Measurements from ENCODE around the gene CLCF1.
A peak's percentile ranks its signal among the peaks of the same experiment; 100 is the strongest.

Gene CLCF1

DNA sequence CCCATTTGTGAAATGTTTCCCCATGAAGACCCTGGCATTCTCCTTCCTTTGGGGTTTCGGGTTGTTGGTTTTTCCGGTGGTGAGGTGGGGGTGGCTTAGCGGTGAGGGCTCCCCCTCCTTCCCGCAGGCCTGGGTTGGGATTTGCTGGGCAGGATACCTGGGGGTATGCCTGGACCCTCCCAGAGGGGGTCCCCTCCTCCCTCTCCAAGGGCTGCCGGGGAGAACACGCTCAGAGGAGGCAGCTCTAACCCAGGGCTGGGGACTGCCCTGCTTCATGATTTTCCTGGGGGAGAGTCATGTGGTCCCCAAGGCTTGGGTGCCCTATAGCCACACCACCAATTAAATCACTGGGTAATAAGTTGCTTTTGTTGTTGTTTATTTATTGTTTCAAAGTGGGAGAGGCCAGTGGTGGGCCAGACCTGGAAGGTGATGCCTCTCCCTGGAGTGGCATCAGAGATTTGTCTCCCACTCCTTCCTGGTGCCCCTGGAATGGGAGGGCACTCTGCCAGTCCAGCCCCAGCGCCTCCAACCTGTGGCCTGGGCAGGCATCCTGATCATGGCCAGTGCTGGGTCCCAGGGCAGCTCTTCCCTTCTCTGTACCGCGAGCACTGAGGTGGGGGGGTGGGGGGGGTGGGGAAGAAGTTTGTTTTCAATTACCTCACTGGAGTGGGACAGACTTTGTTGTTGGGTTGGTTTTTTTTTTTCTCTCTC is 1.3 kb upstream of the CLCF1 start:
- DNase-seq: no peak

DNA sequence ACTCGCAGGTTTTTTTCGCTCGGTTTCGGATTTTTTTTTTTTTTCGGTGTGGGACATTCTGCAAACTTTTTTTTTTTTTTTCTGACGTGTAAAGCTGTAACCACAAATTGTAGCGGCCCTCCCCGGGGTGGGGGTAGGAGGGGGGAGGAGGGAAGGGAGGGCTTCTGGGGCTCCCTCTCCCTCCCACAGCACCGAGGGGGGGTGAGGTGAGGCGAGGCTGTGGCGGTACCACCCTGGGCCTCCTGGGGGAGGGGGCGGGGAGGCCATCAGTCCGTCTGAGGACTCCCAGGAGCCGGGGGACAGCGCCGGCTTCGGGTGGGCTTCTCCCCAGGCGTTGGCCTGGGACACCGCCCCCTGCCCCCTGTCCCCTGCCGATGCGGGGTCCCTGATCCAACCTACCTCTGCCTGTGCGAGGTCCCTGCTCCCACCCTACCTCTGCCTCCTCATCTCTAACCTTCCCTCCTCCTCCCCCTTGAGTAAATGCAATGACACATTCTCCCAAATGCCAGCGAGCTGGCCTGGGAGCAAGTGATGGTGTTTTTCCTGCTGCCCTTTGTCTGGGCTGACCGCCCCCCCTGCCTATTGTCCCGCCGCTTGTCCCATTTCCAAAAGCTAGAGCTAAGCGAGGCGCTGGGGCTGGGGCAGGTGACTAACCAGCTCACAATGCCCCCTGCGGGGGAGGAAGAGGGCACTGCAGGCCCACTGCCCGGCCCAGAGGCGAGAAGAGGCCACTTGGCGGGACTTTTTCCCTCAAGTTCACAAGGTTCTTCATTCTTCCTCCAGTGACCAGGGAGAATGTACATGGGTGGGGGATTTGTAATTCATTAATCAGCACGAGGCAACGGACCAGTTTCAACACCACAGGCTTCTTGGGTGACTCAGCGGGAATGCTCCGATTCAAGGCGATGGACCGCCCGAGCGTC is 511 bp upstream of the CLCF1 start:
- no peak for DNase-seq

DNA sequence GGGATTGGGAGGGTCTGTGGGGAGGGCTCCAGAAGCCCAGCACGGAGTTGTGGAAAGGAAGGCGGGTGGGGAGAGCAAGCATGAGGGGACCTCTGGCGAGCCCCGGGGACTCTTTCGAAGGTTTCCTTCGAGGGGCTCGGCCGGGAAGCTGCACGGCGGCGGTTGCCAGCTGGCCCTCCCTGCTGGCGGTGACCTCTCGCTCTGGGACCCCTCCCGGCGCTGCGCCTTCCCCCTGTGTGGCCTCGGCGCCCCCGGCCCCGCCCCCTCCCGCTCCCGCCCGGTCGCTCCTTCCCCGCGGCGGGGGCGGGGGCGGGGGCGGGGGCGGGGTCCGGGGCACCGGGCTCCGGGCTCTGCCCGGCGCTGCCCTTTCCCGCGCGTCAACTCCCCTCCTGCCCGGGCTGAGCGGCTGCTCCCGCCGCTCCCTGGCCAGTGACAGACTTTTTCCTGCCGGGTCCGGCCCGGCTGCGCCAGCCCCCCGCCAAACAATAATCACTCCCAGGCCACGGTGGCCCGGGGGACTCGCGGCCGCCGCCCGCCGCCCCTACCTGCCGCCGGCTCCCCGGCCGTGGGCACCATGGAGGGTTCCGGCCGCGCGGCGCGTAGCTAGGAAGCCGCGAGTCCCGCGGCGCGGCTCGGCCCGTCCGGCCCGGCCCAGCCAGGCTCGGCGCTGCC is 941 bp downstream of the CLCF1 start:
- DNase-seq: no peak

DNA sequence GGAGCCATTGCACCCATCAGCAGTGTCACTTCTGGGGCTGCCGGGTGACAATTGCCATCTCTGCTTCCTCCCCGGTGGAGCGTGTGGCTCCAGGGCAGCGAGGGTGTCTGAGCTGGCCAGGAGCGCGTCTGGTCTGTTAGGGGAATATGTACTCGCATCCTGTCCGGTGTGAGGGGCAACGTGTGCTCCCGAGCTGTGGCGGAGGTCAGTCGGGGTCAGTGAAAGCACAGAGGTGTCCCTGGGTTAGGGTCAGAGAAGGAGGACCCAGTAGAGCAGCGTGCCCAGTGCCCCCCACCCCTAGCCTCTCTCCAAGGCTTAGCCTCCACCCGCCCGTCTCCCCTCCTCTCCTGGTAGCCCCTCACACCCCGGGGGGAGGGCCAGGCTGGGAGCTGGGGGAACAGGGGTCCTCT is 1.5 kb downstream of the CLCF1 start:
- DNase-seq: no peak

DNA sequence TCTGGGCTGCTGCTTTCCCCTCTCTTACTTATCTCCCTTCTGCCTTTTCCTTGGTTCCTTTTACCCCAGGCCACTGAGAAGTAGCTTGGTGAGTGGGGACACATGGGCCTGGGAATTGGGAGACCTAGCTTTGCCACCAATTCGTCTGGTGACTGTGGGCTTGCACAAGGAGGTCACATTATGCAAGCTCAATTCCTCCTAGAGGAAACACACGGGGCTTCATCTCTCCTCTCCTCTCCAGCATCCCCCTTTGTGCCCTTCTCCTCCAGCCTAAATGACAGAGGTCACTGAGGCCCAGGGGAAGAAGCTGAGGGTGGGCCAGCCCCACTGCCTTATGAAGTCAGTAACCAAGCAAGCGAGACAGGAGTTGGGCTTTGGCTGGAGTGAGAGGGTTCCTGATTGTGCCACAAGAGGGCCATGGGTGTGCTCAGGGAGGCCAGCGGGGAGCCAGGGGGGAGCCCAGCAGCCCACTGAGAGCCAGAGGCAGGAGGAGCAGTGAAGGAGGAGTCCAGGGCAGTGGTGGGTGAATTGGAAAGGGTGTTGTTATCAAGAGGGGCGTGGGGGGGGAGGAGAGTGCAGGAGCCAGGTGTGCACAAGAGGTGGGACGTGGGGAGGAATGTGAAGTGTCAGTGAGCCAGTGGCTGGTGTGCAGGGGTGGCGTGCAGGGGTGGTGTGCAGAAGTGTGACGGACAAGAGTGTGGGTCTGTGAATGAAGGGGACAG is 2.0 kb downstream of the CLCF1 start:
- DNase-seq: no peak

DNA sequence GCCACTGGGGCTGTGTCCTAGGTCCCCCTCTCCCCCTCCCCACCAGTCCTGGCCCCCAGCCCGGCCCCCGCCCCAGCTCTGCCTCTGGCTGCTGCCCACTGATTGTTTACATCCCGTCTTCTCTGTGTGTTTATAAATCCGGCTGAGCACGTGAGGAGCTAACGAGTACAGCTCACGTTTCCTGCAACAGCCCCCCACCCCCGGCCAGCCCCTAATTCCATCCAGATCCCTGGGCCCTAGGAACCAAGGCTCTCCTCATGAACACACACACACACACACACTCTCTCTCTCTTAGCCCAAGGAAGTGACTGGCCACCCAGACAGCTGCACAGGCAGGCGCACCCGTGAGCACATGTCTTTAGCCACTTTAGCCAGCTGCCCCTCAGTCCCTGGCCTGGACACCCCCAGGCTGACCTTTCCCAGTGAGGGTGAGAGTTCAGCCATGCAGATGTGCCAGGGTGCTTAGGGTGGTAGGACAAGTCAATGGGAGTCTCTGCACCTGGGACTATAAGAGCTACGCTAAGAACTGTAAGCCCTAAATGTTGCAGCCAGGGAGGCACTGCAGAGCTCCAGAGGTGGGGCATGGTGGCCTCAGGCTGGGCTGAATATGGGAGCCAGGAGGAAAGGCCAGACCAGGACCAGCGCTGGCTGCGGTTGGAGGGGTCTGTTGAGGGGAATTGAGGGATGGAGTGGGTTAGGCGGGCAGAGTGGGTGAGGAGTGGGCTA is 2.9 kb downstream of the CLCF1 start:
- DNase-seq: no peak

DNA sequence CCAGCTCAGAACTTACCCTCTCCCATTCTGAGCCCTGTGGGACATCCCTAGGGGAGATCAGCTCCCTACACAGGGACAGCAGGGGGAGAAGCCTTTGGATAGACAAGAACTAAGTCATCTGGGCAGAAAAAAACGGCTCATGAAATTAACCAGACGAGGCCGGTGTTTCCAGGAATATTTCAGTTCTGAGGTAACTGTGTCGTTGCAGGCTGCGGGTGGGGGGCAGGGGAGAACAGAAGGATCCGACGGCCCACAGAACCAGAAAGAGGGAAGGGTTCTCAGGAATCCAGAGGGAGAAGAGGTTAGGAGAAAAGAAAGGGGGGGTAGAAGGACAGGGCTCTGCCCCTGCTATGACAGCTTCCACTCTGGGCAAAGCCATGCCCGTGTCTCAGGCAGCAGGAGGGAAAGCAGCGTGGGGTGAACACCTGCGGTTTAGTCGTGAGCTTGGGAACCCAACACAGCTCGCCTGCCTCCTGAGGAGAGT is 3.6 kb downstream of the CLCF1 start:
- no peak for DNase-seq

DNA sequence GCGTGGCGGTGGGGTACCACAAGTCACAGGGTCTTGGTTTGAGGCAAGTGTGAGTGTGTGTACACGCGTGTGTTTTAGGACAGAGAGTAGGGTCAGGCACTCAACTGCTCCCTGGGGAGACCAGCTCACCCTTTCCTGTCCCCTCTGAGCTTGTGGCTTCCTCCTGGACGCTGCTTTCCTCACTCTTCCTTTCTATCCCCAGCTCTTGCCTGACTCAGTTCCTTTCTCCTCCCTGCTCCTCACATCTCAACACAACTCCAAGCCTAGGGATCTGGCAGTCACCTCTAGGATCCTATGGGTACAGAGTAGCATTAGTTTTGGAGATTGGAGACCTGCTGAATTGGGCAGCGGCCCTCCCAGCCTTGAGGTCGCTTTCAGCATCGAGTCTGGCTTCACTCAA is 4.1 kb downstream of the CLCF1 start:
- DNase-seq: no peak

DNA sequence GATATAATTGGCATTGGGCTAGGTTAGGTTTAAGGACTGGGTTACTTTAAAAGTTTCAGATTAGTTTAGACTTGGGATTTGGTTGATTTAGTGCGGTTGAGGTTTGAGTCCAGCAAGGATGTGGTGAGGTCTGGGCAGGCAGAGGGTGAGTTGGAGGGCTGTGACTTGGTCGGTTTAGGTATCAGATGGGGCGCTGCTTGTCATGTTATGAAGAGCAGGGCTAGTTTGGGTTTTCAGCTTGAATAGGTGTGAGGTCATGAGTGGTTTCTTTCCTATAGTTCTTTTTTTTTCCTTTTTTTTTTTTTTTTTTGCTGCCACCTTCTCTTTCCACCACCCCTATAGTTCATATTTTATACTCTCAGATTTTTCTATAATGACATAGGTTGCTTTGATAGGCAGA is 4.8 kb downstream of the CLCF1 start:
- no peak for DNase-seq

DNA sequence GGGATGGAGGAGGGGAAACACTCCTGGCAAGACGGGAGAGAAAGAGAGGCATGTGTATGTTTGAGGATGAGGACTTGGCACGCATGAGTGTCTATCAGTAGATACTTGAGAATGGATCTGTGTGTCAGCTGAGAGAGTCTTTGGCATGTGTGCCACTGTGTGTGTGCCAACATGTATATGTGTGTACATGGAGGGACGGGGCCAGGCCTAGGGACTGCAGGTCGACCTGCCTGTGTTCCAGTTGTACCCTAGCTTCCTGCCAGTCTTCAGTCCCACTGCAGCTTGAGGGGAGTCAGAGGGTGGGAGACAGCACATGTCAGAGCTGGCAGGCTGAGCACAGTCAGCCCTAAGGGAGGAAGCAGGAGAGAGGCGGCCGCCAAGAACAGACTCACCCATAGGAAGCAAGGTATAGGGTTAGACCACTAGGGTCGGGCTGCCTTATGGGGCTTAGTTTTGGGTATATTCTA is 5.6 kb downstream of the CLCF1 start:
- no peak for DNase-seq

DNA sequence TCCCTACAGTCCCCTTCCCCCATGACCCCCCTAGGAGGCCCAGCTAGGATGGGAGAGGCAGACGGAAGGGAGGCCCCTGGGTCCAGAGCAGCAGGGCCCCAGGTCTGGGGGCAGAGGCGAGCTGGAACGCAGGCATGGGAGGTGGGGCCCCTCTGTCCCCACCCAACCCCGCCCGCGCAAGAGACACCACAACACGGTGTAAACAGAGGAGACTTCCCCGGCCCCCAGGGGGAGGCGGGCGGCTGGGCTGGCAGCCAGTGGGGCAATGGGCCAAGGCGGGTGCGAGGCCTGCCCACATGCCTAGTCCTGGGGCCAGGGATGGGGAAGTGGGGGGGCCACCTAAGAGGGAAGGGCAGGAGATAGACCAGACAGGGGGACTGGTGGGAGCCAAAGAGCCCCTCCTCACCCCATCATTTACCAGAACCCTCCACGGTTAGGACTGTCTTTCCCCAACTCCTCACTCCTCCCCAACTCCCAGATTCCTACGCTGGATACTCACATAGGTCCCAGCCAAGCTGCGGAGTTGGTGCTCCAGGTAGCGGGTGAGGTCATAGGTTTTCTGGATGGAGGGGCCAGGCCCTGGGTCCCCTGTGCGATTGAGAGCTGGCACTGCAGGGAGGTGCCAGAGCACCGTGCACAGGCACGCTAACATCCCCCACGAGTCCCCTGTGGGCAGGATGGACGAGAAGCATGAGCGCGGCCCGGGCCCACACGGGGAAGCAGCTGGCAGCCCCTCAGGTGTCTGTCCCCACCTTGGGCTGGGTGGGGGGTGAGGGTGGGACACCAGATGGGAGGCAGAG is 6.2 kb downstream of the CLCF1 start:
- no peak for DNase-seq

DNA sequence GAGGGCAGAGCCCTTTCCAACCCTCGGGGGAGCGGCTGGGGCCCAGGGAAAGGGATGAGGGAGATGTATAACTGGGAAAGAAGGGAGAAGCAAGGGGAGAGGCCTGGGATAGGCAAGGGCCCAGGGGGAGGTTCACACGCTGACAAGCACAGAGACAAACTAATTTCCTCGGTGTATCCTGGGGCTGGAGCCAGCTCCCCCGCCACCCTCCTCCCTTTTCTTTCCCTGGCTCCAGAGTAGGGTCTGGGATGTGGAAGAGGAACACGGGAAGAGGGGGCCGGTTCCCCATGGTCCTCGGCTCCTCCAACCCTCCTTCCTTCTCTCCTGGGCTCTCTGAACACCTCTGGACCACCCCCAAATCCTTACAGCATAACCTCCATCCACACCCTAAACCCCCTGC is 6.9 kb downstream of the CLCF1 start:
- no peak for DNase-seq

DNA sequence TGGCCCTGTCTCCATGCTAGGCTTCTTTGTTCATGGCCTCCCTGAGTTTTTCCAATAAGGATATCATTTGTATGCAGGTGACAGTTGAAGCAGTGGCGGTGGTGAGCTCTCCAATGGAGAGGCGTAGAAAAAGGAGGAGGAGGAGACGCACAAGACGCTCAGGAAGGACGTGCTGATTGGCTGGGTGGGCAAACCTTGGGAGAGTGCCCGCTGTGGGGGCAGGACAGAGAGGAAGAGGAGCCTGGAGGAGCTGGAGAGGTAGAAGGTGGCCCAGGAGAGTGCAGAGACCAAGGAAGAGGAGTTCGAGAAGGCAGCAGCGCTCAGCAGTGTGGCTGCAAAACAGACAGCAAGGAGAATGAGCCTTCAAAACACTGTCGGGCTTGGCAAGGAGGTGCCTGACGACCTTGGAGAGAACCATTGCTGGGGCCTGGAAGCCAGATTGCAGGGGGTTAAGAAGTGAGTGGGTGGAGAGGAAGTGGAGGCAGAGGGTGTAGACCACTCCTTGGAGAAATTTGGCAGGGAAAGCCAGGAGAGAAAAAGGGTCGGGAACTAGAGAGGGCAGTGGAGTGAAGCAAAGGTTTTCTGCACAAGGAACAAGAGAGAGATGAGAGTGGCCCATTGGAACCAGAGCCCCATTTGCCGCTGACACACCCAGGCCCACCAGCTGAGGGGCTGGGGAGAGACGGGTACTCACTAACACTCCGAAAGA is 7.5 kb downstream of the CLCF1 start:
- no peak for DNase-seq

DNA sequence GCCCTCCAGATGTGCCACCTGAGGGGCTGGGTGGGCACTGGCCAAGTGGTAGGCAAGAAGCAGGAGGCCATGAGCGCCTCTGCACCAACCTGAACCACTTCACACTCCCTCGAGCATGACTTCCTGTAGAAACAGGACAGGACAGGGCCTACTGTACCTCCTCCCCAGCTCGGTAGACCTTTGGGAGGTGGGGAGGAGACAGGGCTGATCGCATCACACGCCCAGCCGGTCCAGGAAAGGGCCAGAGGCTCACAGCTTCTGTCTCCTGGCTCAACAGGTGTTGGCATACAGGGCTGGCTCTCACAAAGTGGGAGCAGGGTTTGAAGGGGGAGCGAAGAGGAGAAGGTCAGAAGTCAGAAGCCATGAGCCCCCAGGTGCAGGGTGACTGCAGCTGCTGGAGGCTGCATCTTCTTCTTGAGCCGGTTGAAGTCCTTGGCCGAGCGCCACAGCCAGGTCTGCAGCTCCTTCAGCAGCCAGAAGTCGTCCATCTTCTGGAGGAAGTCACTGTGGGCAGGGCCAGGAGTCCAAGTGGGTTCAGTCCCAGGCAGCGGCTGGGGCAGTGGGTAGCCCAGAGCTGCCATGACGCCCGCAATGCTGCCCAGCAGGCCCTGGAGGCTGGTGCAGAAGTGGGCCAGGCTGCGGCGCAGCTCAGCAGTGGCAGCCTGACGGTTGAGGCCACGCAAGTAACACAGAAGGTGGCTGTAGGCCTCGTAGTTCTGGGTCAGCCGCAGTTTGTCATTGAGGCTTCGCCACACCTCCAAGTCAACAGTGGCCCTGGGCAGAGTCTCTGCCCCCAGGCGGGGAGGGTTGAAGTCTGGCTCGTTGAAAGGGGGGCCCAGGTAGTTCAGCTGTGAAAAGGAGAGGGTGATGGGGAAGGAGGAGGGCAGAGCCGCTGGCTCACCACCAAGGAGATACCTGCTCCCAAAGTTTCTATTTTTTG is 8.3 kb downstream of the CLCF1 start:
- no peak for DNase-seq

DNA sequence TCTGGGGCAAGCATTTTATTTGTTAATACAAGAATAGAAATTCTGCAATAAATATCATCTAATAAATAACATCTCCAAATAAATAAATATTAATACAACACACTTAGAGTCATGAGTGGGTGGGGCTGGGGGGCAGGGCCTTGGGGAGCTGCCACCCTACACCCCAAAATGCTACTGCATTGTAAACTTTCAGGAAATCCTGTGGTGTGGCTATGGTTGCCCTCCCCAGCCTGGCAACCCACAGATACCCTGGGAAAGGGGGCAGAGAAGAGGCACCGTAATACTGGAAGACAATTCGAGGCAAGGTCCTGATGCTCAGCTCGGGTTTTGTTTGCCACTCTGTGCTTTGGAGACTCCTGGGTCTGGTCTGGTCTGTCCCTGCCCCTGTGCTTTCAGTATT is 9.2 kb downstream of the CLCF1 start:
- DNase-seq: no peak

DNA sequence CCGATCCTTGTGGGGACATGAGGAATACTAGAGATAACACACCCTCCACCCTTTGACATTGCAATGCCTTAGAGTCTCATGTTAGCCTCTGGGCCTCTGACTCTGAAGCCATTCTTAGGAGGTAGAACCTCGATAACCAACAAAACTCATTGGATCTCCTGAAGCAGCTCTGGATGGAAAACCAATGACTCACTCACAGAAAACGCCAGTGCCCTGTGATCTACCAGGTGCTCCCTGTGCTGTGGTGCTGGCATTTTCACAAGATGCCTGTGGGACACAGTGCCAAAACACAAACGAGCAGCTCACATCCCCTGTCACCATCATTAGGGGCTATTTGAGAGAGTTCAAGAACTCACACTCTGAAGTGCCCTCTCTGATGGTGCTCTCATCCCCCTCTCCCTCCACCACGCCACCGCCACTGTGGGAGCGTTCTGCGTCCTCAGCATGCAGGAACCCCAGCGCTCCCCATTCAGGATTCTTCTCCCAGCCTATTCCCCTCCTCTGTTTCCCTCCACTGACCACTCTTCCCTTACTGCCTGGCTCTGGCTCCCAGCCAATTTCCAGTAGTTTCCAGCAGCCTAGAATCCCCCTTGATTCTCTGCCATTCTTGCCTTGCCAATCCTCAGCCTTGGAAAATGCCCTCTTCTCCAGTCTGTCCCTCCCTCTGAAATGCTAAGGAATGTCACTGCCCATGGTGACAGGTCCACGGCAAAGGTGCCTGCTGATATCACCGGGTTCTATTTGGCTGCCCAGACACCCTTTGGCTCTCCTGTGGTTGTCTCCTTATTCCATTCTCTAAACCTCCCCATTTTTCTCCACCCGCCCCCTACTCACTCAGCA is 15.3 kb downstream of the CLCF1 start:
- DNase-seq: no peak

DNA sequence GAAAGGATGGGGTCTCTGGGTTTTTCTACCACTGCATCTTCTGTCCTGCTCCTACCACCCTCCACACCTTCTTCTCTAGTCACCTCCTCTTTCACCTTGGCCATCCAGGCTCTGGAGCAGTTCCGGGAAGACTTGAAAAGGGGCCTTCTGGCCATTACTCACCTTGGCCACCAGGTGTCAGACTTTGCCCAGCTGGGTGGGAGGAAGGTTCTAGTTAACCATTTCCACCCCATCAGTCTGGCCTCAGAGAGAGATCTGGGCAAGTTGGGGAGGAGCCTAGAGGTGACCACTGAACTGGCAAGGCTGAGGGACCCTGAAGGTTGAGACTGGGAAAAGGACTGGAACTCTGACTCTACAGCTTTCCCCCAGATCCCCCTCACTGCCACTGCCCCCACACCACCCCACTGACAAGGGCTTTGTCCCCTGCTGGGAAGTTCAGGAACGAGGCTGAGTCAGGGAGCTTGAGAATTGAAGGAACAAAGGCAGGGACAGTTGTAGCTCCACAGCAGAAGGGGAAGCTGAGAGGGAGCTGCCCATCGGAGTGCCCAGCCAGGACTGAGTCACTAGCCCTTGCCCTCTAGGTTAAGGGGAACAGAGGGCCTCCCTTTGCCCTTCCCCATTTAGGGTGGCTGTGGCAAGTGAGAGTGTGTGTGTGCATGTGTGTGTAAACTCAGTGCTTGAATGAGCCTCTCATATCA is 16.4 kb downstream of the CLCF1 start:
- DNase-seq: peak; percentile 50 to 67

DNA sequence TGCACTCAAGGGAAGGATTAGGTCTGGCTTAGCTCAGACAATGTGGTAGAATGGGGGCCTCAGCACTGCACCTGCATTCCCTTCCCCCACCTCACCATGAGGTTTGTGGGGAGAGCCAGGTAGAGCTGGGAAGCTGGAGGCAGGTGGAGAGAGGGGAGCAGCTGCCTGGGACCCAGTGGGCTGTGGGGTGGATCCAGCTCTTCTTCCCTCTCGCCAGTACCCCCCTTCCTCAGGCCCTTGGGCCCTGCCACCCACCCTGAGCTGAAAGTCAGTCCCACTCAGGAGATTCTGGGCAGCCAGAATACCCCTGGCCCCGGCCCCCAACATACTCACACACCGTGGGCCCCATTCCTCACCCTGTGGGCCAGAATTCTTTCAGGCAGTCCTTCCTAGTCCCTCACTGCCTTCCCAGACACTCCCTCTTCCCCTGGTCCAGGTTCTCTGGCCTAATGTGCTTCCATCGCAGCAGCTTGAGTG is 17.0 kb downstream of the CLCF1 start:
- DNase-seq: no peak
